Body of pancreas (tissue), 4 donors: ENCODE data around the gene NBAS. TPM values are rescaled to one million over a fixed set of nuclear protein-coding genes. Genes with fewer than 3 reads are reported as not detected.

Experiments used
- ATAC-seq: fragments of 150-250 bp; one replicate; pipeline ENCODE4 v1.9.1; 2016
- DNase-seq, 4 donors: peaks; one replicate each; pipeline ENCODE4 v3.0.0-alpha.2; 2019
- H3K27ac ChIP-seq, 4 donors: fragments of 200-600 bp; sonication (generic); 1 replicate in 3 of 4; 2 replicates in 1 of 4; pipeline versions ENCODE4 v1.5.1 to v1.6.1; 2016 to 2019; ENCODE audit warnings: mild to moderate bottlenecking in 1 of 4, mixed read lengths in 1 of 4, moderate library complexity in 1 of 4
- H3K27me3 ChIP-seq, 2 donors: fragments of 200-600 bp; sonication (generic); one replicate each; pipeline ENCODE4 v1.6.0; 2016; ENCODE audit warnings: mild to moderate bottlenecking in 1 of 2
- H3K36me3 ChIP-seq, 2 donors: fragments of 200-600 bp; sonication (generic); replicated peaks in 1 of 2; 2 replicates each; pipeline ENCODE4 v1.5.1; 2016; ENCODE audit warnings: low read depth in 2 of 2; ENCODE audit not compliant: insufficient read depth in 1 of 2
- H3K4me1 ChIP-seq: fragments of 200-600 bp; sonication (generic); one replicate; pipeline ENCODE4 v1.6.0; 2016
- H3K4me3 ChIP-seq, 2 donors: fragments of 200-600 bp; sonication (generic); 1 replicate in 1 of 2; 2 replicates in 1 of 2; pipeline ENCODE4 v1.5.1; 2016 to 2019
- H3K9me3 ChIP-seq, 3 donors: fragments of 200-600 bp; sonication (generic); 1 replicate in 2 of 3; 2 replicates in 1 of 3; pipeline ENCODE4 v1.5.1; 2016
- POLR2A ChIP-seq, 3 donors: fragments of 450-650 bp; IDR thresholded peaks; one replicate each; pipeline ENCODE4 v1.6.1; 2016; ENCODE audit warnings: antibody characterized with exemption in 3 of 3, mild to moderate bottlenecking in 2 of 3
- WGBS, 2 donors: methylation state at CpG; one replicate each; pipeline ENCODE4 v1.1.5; 2017; 5-methylcytosine and 5-hydroxymethylcytosine counted together
- intact Hi-C: fragments of 100-400 bp; cut with DNase I; formaldehyde crosslinking; loops from one replicate; pipeline ENCODE4 v1.15.1; 2023
- total RNA-seq, 2 donors: library from RNA; depleted of rRNA; stranded (reverse); fragments of >200 nt; gene quantifications; one replicate each; pipeline ENCODE4 v1.1.0, GENCODE V29; 2016
- TF ChIP-seq, protein P1 (sequence below), 7 experiments: fragments of 450-650 bp in 4 of 7; fragments of 200-600 bp in 3 of 7; sonication (generic) in 3 of 7; IDR thresholded peaks; one replicate each; pipeline ENCODE4 v1.5.1; 2016 to 2019; ENCODE audit warnings: antibody characterized with exemption in 7 of 7

The NBAS gene
- total RNA-seq, 2 donors from 2014 or later, result 34.0 to 35.9 TPM

DNA sequence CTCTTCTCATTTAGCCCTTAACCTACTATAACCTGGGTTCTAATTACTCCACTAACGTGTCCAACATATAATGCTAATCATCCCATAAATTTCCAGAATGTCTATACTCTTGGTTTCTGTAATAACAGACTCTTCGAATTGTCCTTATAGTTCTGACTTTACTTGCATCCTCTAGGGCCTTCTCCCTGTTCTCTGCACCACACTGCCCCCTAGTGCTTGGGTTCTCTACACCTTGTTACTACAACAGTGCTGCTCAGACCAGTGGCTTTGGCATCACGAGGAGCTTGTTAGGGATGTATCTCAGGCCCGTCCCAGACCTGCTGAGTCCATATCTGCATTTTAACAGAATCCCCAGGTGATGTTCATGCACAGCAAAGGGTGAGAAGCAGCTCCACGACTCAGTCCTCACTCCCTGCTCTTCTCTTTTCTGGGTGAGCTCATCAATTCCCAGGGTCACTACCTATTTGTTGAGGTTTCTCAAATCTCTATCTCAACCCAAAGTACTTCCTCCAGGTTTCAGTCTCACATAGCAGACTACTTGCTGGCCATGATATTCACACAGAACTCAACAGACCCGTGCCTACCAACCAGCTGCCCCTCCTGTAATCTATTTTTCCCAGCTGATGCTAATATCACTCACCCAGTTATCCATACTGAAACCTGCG lies 16.1 kb upstream of the NBAS start:
- Histone ChIP-seq H3K27ac (no peak overlapping the region), H3K9me3 (no peaks in the 10 kb centered on the region), H3K36me3 (no peaks in the 10 kb centered on the region), H3K4me3 (no peak overlapping the region), H3K27me3 (no peaks in the 10 kb centered on the region), H3K4me1 (no peaks in the 10 kb centered on the region)
- DNase-seq, result peak; percentile 86 to 91 (median 88)
- 17 to 20% methylated on average over 7 of the region's 7 CpGs for WGBS, 2 donors
- ATAC-seq, result peak; percentile 77
- intact Hi-C loops, result no loop called here
- TF ChIP-seq, protein P1, sequence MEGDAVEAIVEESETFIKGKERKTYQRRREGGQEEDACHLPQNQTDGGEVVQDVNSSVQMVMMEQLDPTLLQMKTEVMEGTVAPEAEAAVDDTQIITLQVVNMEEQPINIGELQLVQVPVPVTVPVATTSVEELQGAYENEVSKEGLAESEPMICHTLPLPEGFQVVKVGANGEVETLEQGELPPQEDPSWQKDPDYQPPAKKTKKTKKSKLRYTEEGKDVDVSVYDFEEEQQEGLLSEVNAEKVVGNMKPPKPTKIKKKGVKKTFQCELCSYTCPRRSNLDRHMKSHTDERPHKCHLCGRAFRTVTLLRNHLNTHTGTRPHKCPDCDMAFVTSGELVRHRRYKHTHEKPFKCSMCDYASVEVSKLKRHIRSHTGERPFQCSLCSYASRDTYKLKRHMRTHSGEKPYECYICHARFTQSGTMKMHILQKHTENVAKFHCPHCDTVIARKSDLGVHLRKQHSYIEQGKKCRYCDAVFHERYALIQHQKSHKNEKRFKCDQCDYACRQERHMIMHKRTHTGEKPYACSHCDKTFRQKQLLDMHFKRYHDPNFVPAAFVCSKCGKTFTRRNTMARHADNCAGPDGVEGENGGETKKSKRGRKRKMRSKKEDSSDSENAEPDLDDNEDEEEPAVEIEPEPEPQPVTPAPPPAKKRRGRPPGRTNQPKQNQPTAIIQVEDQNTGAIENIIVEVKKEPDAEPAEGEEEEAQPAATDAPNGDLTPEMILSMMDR (IDR thresholded peaks at IDR 0.05), result peak; percentile 37 to 75 (median 70)
- no peak for TF ChIP-seq POLR2A (IDR thresholded peaks at IDR 0.05)

DNA sequence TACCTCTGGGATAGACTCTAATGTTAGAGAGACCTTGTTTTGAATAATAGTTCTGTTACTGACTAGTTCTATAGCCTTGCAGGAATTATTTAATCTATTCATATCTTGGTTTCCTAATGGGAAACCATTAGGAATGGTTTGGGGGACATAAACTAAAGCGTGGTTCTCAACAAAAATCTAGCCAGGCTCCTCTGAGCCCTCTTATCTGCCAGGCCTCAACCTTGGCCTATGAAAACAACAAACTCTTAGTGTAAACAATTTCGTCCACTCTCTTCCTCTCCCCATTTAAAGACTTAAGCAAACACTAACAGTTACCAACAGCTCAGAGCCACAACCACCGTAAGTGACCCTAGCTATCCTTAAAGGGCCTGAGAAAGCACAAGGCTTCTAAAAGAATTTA lies 10.6 kb upstream of the NBAS start:
- WGBS, 2 donors, result 43 to 46% methylated on average over 3 of the region's 3 CpGs
- Histone ChIP-seq H3K36me3 (no peaks in the 10 kb centered on the region), H3K4me3 (no peak overlapping the region), H3K27ac (no peak overlapping the region), H3K27me3 (no peaks in the 10 kb centered on the region), H3K4me1 (no peaks in the 10 kb centered on the region), H3K9me3 (no peaks in the 10 kb centered on the region)
- TF ChIP-seq, protein P1 (IDR thresholded peaks at IDR 0.05), result no peak
- no peak for TF ChIP-seq POLR2A (IDR thresholded peaks at IDR 0.05)
- no peak for ATAC-seq
- no peak for DNase-seq
- intact Hi-C loops, result no loop called here

DNA sequence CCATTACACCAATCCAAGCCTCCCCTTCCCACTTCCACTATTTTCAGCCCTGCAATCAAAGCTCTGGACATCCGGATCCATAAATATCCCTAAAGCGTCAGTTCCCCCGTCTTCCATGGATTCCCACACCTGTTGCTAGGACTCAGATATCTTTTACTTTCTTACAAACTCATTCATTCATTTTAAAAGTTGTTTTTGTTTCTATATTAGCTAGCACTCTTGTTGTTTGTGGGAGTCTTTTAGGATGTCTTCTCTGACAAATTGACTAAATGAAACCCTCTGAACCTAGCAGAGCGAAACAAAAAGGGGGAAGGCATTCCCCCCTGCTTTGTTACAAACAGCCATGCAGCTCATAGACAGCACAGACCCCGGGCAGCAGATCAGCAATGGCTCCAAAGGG lies 9.0 kb upstream of the NBAS start:
- Histone ChIP-seq H3K27me3 (no peaks in the 10 kb centered on the region), H3K36me3 (no peaks in the 10 kb centered on the region), H3K4me1 (no peaks in the 10 kb centered on the region), H3K27ac (no peak overlapping the region), H3K9me3 (no peaks in the 10 kb centered on the region), H3K4me3 (no peak overlapping the region)
- DNase-seq (no peak), ATAC-seq (no peak)
- TF ChIP-seq, protein P1 (IDR thresholded peaks at IDR 0.05), result no peak
- no peak for TF ChIP-seq POLR2A (IDR thresholded peaks at IDR 0.05)
- intact Hi-C loops, result no loop called here
- WGBS, 2 donors, result 71 to 72% methylated on average over 5 of the region's 5 CpGs

DNA sequence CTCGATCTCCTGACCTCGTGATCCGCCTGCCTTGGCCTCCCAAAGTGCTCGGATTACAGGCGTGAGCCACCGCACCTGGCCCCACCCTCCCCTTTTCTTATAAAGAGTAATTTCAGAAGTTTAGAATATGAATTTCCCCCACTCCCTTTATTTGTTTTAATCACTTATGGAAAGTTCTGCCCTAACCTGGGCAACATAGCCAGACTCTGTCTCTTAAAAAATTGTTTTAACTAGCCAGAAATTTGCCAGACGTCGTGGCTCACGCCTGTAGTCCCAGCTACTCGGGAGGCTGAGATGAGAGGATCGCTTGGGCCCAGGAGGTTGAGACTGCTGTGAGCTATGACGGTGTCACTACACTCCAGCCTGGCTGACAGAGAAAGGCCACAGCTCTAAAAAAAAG lies 7.7 kb upstream of the NBAS start:
- Histone ChIP-seq H3K36me3 (no peaks in the 10 kb centered on the region), H3K4me1 (no peaks in the 10 kb centered on the region), H3K9me3 (no peaks in the 10 kb centered on the region), H3K27ac (no peak overlapping the region), H3K27me3 (no peaks in the 10 kb centered on the region), H3K4me3 (no peak overlapping the region)
- intact Hi-C loops, result no loop called here
- no peak for TF ChIP-seq POLR2A (IDR thresholded peaks at IDR 0.05)
- TF ChIP-seq, protein P1 (IDR thresholded peaks at IDR 0.05), result no peak
- ATAC-seq (no peak), DNase-seq (no peak)
- 88 to 94% methylated on average over 12 of the region's 12 CpGs for WGBS, 2 donors

DNA sequence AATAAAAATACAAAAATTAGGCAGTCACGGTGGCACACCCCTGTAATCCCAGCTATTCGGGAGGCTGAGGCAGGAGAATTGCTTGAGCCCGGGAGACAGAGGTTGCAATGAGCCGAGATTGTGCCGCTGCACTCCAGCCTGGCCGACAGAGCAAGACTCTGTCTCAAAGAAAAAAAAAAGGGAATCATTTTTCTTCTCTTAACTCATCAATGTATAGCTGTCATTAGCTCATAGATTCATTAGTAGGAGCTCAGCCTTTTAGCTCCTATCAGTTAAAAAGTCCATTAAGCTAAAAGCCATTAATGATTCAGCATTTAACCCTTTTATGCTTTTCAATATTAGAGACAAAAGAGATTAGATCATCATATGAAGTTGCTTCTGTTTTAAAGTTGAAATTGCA lies 5.8 kb upstream of the NBAS start:
- Histone ChIP-seq H3K36me3 (no peaks in the 10 kb centered on the region), H3K4me1 (peaks cover 5% of the 10 kb centered on the region)

More for the DNA sequence above, 5.8 kb upstream of the NBAS start:
- 65 to 77% methylated on average over 6 of the region's 6 CpGs for WGBS, 2 donors
- DNase-seq, result no peak
- Histone ChIP-seq H3K4me3 (no peak overlapping the region), H3K9me3 (no peaks in the 10 kb centered on the region), H3K27ac (no peak overlapping the region), H3K27me3 (no peaks in the 10 kb centered on the region)
- TF ChIP-seq, protein P1 (IDR thresholded peaks at IDR 0.05), result no peak
- no peak for TF ChIP-seq POLR2A (IDR thresholded peaks at IDR 0.05)
- no peak for ATAC-seq
- intact Hi-C loops, result no loop called here
